GM06990 (cell line): ENCODE results near the gene HSBP1.

Source experiments
- DNase-seq: peaks from one replicate; pipeline ENCODE4 v3.0.0-alpha.2; 2011; ENCODE audit not compliant: insufficient read length; ENCODE audit errors: extremely low read depth
- H3K27me3 ChIP-seq: replicated peaks from 2 replicates; pipeline ENCODE4 v1.6.0; 2011; ENCODE audit warnings: low read length; ENCODE audit not compliant: control insufficient read depth, insufficient read depth
- H3K36me3 ChIP-seq: 2 replicates; pipeline ENCODE4 v1.5.1; 2011; ENCODE audit warnings: low read length; ENCODE audit not compliant: control insufficient read depth, insufficient read depth
- H3K4me3 ChIP-seq: replicated peaks from 2 replicates; pipeline ENCODE4 v1.5.1; 2011; ENCODE audit warnings: low read depth, mild to moderate bottlenecking, control low read depth, low read length
- TF ChIP-seq, protein P1 (sequence below): IDR thresholded peaks from 2 replicates; pipeline ENCODE4 v1.5.1; 2011; ENCODE audit warnings: low read length, control low read depth, mild to moderate bottlenecking, inconsistent platforms; ENCODE audit not compliant: insufficient read depth, poor library complexity, severe bottlenecking

The HSBP1 gene

DNA sequence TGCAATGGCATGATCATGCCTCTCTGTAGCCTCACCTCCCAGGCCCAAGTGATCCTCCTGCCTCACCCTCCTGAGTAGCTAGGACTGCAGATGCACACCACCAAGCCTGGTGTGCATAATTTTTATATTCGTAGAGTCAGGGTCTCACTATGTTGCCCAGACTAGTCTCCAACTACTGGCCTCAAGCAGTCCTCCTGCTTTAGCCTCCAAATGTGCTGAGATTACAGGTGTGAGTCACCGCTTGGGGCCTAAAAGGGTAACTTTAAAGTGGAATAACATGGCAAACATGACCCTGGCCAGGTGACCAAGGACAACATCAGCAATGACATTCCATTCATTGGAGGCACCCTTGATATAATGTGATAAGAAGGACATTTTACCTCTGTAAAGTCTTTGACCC, 26.1 kb downstream of the HSBP1 start:
- TF ChIP-seq, protein P1, sequence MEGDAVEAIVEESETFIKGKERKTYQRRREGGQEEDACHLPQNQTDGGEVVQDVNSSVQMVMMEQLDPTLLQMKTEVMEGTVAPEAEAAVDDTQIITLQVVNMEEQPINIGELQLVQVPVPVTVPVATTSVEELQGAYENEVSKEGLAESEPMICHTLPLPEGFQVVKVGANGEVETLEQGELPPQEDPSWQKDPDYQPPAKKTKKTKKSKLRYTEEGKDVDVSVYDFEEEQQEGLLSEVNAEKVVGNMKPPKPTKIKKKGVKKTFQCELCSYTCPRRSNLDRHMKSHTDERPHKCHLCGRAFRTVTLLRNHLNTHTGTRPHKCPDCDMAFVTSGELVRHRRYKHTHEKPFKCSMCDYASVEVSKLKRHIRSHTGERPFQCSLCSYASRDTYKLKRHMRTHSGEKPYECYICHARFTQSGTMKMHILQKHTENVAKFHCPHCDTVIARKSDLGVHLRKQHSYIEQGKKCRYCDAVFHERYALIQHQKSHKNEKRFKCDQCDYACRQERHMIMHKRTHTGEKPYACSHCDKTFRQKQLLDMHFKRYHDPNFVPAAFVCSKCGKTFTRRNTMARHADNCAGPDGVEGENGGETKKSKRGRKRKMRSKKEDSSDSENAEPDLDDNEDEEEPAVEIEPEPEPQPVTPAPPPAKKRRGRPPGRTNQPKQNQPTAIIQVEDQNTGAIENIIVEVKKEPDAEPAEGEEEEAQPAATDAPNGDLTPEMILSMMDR, result no peak
- no peak for DNase-seq
- H3K27me3 ChIP-seq, result no peaks in the 10 kb centered on the region

DNA sequence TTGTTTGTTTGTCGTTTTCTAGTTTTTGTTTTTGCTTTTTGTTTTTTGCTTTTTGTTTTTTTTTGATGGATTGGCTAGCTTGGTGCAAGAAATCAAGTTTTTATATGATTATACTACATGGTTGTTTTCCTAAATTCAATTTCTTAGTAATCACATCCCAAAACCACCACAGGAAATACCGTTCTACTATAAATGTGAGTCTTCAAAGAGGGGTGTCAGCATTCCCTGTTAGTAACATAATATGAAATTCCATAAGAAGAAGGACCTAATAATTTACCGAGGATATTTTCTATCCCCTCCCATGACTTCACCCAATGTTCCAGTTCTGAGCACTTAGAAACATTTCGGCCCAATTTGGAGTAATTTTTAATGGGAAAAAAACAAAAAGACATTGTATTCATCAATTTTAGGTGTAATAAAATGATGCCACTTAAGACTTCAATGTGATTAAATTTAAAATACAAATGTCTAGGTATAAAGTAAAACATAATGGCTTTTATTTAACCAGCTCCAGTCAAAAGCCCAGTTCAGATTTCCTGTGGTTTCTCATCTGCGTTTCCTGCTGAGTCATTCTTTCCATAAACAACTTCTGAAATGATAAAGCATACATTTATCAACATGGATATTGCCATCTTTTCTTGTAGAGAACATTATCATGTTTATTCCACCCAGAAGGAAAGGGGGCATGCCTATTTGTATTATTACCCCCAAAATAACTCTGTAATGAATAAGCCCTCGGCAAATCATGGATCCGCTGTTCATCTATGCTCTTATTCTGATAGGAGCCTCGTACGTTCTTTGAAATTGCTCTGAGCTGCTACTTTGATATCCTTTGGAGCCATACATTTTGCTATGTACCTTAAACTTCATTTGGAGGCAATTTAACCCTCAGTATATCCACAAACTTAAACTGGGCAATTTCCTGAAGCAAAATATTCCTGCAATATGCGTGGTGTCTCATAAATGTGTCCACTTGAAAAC, 28.1 kb downstream of the HSBP1 start:
- H3K4me3 ChIP-seq, result no peak overlapping the region
- TF ChIP-seq, protein P1, result no peak
- no peaks in the 10 kb centered on the region for H3K27me3 ChIP-seq
- H3K36me3 ChIP-seq, result no peaks in the 10 kb centered on the region
- DNase-seq, result no peak

More for the DNA sequence above, 26.1 kb downstream of the HSBP1 start:
- no peaks in the 10 kb centered on the region for H3K36me3 ChIP-seq
- H3K4me3 ChIP-seq, result no peak overlapping the region

DNA sequence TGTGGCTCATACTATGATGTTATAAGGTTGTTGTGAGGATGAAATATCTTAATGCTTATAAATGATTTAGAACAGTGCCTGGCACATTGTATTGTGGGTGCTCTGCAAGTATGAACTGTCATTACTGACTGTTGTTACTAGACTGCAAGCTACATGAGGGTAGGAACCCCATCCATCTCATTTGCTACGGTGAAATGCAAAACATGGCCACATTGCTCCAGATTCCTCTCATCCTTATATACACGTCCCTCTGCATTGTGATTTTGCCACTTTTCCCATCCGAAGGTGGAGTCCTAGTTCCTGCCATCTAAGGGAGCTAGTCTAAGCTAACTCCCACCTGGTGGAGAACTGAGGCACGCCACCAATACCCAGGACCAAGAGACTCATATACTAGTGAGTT, 29.8 kb downstream of the HSBP1 start:
- no peak for DNase-seq
- Histone ChIP-seq H3K4me3 (no peak overlapping the region), H3K36me3 (no peaks in the 10 kb centered on the region), H3K27me3 (no peaks in the 10 kb centered on the region)
- TF ChIP-seq, protein P1, result no peak

DNA sequence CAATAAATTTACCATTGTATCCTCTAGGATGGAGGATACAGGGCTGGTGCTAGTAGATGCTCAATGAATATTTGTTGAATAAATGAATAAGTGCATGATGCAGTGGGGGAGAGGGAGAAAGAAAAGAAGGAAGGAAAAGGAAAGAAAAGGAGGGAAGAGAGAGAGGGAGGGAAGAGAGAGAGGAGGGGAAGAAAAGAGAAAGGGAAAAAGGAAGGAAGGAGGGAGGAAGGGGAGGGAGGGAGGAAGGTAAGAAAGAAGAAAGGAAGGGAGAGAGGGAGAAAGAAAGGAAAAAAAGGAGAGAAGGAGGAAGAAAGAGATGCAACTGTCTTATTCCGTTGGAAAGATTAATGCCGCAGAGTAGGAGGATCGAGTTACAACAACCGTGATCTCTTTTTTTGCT, 30.4 kb downstream of the HSBP1 start:
- Histone ChIP-seq H3K27me3 (no peaks in the 10 kb centered on the region), H3K36me3 (no peaks in the 10 kb centered on the region), H3K4me3 (no peak overlapping the region)
- no peak for DNase-seq
- TF ChIP-seq, protein P1, result no peak

DNA sequence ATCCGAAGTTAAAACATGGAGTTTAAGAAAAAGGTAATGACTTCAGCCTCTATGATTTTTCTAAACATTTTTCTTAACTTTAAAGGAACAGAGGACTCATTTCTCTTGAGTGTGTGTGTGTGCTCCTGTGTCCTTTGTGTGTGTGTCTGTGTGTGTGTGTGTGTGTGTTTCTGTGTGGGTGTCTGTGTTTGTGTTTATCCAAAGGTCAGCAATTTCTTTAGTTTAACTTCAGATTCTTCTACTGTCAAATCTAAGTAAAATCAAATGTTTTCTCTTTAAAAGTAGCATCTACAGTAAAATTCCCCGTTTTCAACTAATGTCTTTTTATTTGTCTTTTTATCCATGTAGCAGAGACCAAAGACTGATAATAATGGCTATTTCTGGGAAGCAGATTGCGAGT, 31.8 kb downstream of the HSBP1 start:
- H3K27me3 ChIP-seq, result peaks cover 2% of the 10 kb centered on the region; the same call in 1 of the 2 replicates

More for the DNA sequence above, 31.8 kb downstream of the HSBP1 start:
- no peaks in the 10 kb centered on the region for H3K36me3 ChIP-seq
- DNase-seq, result no peak
- TF ChIP-seq, protein P1, result no peak
- no peak overlapping the region for H3K4me3 ChIP-seq
